Measurements from ENCODE around the gene MCU.

DNA sequence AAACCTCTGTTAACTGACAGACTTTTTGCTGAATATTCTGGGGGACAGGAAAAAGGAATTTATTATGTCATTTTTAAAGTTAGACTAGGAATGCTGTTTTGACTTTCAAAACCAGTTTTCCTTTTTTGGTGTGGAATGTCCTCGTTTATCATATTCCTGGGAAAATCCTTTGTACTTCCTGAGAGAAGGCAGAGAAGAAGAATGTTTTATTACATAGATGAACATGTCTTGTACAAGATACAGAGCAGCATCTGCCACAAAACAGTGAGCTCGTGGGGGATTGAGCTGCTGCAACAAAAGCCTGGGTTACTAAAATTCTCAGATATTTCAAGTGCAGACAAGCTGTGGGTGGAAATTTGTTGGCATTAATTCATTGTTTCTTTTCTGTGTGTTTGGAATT is 20.2 kb downstream of the MCU start:
- no peak for TF ChIP-seq EZH2 (IDR thresholded peaks at IDR 0.05)
- TF ChIP-seq, protein P1, sequence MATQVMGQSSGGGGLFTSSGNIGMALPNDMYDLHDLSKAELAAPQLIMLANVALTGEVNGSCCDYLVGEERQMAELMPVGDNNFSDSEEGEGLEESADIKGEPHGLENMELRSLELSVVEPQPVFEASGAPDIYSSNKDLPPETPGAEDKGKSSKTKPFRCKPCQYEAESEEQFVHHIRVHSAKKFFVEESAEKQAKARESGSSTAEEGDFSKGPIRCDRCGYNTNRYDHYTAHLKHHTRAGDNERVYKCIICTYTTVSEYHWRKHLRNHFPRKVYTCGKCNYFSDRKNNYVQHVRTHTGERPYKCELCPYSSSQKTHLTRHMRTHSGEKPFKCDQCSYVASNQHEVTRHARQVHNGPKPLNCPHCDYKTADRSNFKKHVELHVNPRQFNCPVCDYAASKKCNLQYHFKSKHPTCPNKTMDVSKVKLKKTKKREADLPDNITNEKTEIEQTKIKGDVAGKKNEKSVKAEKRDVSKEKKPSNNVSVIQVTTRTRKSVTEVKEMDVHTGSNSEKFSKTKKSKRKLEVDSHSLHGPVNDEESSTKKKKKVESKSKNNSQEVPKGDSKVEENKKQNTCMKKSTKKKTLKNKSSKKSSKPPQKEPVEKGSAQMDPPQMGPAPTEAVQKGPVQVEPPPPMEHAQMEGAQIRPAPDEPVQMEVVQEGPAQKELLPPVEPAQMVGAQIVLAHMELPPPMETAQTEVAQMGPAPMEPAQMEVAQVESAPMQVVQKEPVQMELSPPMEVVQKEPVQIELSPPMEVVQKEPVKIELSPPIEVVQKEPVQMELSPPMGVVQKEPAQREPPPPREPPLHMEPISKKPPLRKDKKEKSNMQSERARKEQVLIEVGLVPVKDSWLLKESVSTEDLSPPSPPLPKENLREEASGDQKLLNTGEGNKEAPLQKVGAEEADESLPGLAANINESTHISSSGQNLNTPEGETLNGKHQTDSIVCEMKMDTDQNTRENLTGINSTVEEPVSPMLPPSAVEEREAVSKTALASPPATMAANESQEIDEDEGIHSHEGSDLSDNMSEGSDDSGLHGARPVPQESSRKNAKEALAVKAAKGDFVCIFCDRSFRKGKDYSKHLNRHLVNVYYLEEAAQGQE (IDR thresholded peaks at IDR 0.05; ENCODE audit: low read depth): no peak
- TF ChIP-seq YY1 (IDR thresholded peaks at IDR 0.05; ENCODE audit: extremely low read depth, insufficient replicate concordance, low read depth, low read length): no peak
- TF ChIP-seq, protein P2, sequence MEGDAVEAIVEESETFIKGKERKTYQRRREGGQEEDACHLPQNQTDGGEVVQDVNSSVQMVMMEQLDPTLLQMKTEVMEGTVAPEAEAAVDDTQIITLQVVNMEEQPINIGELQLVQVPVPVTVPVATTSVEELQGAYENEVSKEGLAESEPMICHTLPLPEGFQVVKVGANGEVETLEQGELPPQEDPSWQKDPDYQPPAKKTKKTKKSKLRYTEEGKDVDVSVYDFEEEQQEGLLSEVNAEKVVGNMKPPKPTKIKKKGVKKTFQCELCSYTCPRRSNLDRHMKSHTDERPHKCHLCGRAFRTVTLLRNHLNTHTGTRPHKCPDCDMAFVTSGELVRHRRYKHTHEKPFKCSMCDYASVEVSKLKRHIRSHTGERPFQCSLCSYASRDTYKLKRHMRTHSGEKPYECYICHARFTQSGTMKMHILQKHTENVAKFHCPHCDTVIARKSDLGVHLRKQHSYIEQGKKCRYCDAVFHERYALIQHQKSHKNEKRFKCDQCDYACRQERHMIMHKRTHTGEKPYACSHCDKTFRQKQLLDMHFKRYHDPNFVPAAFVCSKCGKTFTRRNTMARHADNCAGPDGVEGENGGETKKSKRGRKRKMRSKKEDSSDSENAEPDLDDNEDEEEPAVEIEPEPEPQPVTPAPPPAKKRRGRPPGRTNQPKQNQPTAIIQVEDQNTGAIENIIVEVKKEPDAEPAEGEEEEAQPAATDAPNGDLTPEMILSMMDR (IDR thresholded peaks at IDR 0.05 in 2 of 3, conservative IDR thresholded peaks at IDR 0.05 in 1 of 3; ENCODE audit: borderline replicate concordance in 1 of 3, insufficient read depth in 1 of 3, low read depth in 2 of 3, low read length in 2 of 3): no peak
- TF ChIP-seq, protein P3, sequence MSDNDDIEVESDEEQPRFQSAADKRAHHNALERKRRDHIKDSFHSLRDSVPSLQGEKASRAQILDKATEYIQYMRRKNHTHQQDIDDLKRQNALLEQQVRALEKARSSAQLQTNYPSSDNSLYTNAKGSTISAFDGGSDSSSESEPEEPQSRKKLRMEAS (IDR thresholded peaks at IDR 0.05): no peak
- no peak for TF ChIP-seq POLR2A (IDR thresholded peaks at IDR 0.05; ENCODE audit: borderline replicate concordance, extremely low read depth, insufficient read depth, insufficient read length)

Measured in HCT116 (cell line).